Right atrium auricular region (tissue), 2 donors: ENCODE data around the gene TPRG1L. TPM values are rescaled to one million over a fixed set of nuclear protein-coding genes. Genes with fewer than 3 reads are reported as not detected.

Experiments
- DNase-seq: peaks from one replicate; pipeline ENCODE4 v3.0.0-alpha.2; 2019; ENCODE audit warnings: low spot score
- H3K27ac ChIP-seq, 2 donors: fragments of 200-600 bp; sonication (generic); 1 replicate in 1 of 2; 2 replicates in 1 of 2; pipeline ENCODE4 v1.5.1; 2016 to 2019
- H3K27me3 ChIP-seq, 2 donors: fragments of 200-600 bp; sonication (generic); one replicate each; pipeline versions ENCODE4 v1.5.1 to v1.6.0; 2017 to 2019
- H3K36me3 ChIP-seq: fragments of 200-600 bp; sonication (generic); one replicate; pipeline ENCODE4 v1.5.1; 2016
- H3K4me1 ChIP-seq, 2 donors: fragments of 200-600 bp; sonication (generic); one replicate each; pipeline versions ENCODE4 v1.5.1 to v1.6.0; 2017 to 2019
- H3K4me3 ChIP-seq, 2 donors: fragments of 200-600 bp; sonication (generic); 1 replicate in 1 of 2; 2 replicates in 1 of 2; pipeline ENCODE4 v1.5.1; 2017 to 2019; ENCODE audit warnings: mild to moderate bottlenecking in 1 of 2, moderate library complexity in 1 of 2
- H3K9me3 ChIP-seq, 2 donors: fragments of 200-600 bp; sonication (generic); one replicate each; pipeline ENCODE4 v1.5.1; 2019
- total RNA-seq, 2 donors: library from RNA; depleted of rRNA; stranded (reverse); fragments of >200 nt; gene quantifications; one replicate each; pipeline ENCODE4 v1.1.0, GENCODE V29; 2016
- TF ChIP-seq, protein P1 (sequence below), 2 donors: fragments of 200-600 bp; sonication (generic); IDR thresholded peaks; one replicate each; pipeline ENCODE4 v1.5.1; 2019; ENCODE audit warnings: antibody characterized with exemption in 2 of 2

TPRG1L gene
- total RNA-seq, 2 donors from 2014 or later, result 30.0 to 33.3 TPM

DNA sequence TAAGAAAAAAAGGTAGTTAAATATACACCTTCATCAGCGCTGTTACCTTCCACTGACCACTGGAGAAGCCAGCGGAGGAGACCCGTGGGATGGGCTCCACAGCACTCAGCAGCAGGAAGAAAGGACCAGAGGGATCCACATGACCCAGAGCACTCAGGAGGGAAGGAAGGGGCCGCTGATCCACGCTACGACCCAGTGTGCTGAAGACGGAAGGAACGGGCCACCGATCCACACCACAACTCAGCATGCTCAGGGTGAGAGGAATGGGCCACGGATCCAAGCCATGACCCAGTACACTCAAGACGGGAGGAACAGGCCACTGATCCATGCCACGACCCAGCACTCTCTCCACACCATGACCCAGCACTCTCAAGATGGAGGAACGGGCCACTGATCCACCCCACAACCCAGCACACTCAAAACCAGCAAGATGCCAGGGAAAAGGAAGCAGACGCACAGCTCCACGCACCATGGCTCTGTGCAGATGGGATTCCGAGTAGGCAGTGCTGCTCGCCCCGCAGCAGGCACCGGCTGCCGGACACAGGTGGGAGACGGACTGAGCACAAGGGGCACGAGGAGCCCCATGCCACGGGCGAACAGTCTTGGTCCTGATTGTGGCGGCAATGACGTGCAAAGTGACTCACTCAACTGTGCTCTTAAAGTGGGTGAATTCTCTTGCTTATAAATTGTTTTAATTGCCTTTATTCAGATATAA is 16.4 kb downstream of the TPRG1L start:
- TF ChIP-seq, protein P1, sequence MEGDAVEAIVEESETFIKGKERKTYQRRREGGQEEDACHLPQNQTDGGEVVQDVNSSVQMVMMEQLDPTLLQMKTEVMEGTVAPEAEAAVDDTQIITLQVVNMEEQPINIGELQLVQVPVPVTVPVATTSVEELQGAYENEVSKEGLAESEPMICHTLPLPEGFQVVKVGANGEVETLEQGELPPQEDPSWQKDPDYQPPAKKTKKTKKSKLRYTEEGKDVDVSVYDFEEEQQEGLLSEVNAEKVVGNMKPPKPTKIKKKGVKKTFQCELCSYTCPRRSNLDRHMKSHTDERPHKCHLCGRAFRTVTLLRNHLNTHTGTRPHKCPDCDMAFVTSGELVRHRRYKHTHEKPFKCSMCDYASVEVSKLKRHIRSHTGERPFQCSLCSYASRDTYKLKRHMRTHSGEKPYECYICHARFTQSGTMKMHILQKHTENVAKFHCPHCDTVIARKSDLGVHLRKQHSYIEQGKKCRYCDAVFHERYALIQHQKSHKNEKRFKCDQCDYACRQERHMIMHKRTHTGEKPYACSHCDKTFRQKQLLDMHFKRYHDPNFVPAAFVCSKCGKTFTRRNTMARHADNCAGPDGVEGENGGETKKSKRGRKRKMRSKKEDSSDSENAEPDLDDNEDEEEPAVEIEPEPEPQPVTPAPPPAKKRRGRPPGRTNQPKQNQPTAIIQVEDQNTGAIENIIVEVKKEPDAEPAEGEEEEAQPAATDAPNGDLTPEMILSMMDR (IDR thresholded peaks at IDR 0.05), result no peak
- no peak for DNase-seq
- Histone ChIP-seq H3K27me3 (no peaks in the 10 kb centered on the region), H3K9me3 (no peaks in the 10 kb centered on the region), H3K27ac (no peak overlapping the region), H3K36me3 (peaks cover 38% of the 10 kb centered on the region), H3K4me1 (no peaks in the 10 kb centered on the region), H3K4me3 (no peak overlapping the region)

GRCh38 chr1:3641816-3642215 is 17.0 kb downstream of the TPRG1L start:
- TF ChIP-seq, protein P1 (IDR thresholded peaks at IDR 0.05), result no peak
- Histone ChIP-seq H3K36me3 (peaks cover 39% of the 10 kb centered on the region), H3K4me1 (no peaks in the 10 kb centered on the region), H3K27me3 (no peaks in the 10 kb centered on the region), H3K9me3 (no peaks in the 10 kb centered on the region), H3K27ac (no peak overlapping the region), H3K4me3 (no peak overlapping the region)
- no peak for DNase-seq

GRCh38 chr1:3642919-3643675 is 18.3 kb downstream of the TPRG1L start:
- H3K36me3 ChIP-seq, result peaks cover 31% of the 10 kb centered on the region
- DNase-seq, result no peak
- no peaks in the 10 kb centered on the region for H3K4me1 ChIP-seq
- no peaks in the 10 kb centered on the region for H3K9me3 ChIP-seq
- TF ChIP-seq, protein P1 (IDR thresholded peaks at IDR 0.05), result no peak
- no peak overlapping the region for H3K27ac ChIP-seq
- no peaks in the 10 kb centered on the region for H3K27me3 ChIP-seq
- no peak overlapping the region for H3K4me3 ChIP-seq

GRCh38 chr1:3644273-3644672 is 19.5 kb downstream of the TPRG1L start:
- no peak overlapping the region for H3K27ac ChIP-seq
- TF ChIP-seq, protein P1 (IDR thresholded peaks at IDR 0.05), result no peak

GRCh38 chr1:3645247-3645646 is 20.4 kb downstream of the TPRG1L start:
- no peaks in the 10 kb centered on the region for H3K9me3 ChIP-seq
- H3K4me1 ChIP-seq, result peaks cover 0 to 15% of the 10 kb centered on the region in 2 donors
- TF ChIP-seq, protein P1 (IDR thresholded peaks at IDR 0.05), result no peak
- no peaks in the 10 kb centered on the region for H3K27me3 ChIP-seq
- H3K4me3 ChIP-seq, result no peak overlapping the region
- H3K27ac ChIP-seq, result no peak overlapping the region
- peaks cover 22% of the 10 kb centered on the region for H3K36me3 ChIP-seq
- DNase-seq, result no peak

More at GRCh38 chr1:3644273-3644672, 19.5 kb downstream of the TPRG1L start:
- H3K4me1 ChIP-seq, result peaks cover 0 to 10% of the 10 kb centered on the region in 2 donors
- no peak for DNase-seq
- H3K36me3 ChIP-seq, result peaks cover 26% of the 10 kb centered on the region
- no peaks in the 10 kb centered on the region for H3K9me3 ChIP-seq
- H3K27me3 ChIP-seq, result no peaks in the 10 kb centered on the region
- H3K4me3 ChIP-seq, result no peak overlapping the region
